NT2/D1 (cell line): ENCODE data around the gene LHFPL3.
"Not testable (repeated sequence)": the region's sequence is repeated elsewhere in the genome, so short reads cannot be mapped to it uniquely, and the experiment has no call there.

ENCODE experiments used
- DNase-seq: peaks from one replicate; pipeline ENCODE4 v3.0.0-alpha.2; 2011; ENCODE audit warnings: low read depth, low spot score
- H3K27me3 ChIP-seq: 2 replicates; pipeline ENCODE4 v1.6.0; 2011; ENCODE audit warnings: mild to moderate bottlenecking; ENCODE audit not compliant: insufficient read length, insufficient read depth
- H3K36me3 ChIP-seq: 2 replicates; pipeline ENCODE4 v1.6.1; 2011; ENCODE audit warnings: mild to moderate bottlenecking, low read length, mixed read lengths; ENCODE audit not compliant: insufficient read depth, insufficient read length
- H3K4me1 ChIP-seq: 2 replicates; pipeline ENCODE4 v1.5.1; 2011; ENCODE audit not compliant: insufficient read depth, insufficient read length
- H3K4me3 ChIP-seq: 2 replicates; pipeline ENCODE4 v1.5.1; 2011; ENCODE audit warnings: low read depth; ENCODE audit not compliant: insufficient read length
- H3K9ac ChIP-seq: 2 replicates; pipeline ENCODE4 v1.6.0; 2011; ENCODE audit warnings: low read depth; ENCODE audit not compliant: insufficient read length
- H3K9me3 ChIP-seq: 2 replicates; pipeline ENCODE4 v1.5.1; 2011; ENCODE audit warnings: mild to moderate bottlenecking, low read length; ENCODE audit not compliant: insufficient read depth
- SUZ12 ChIP-seq: IDR thresholded peaks from 2 replicates; pipeline ENCODE4 v1.6.1; 2011; ENCODE audit not compliant: insufficient read length, insufficient read depth; ENCODE audit errors: extremely low read depth
- YY1 ChIP-seq: IDR thresholded peaks from 2 replicates; pipeline ENCODE4 v1.6.1; 2011; ENCODE audit not compliant: insufficient read length, insufficient read depth
- ZNF274 ChIP-seq: IDR thresholded peaks from 2 replicates; pipeline ENCODE4 v1.6.1; 2011; ENCODE audit warnings: mild to moderate bottlenecking, low read depth, low read length

The LHFPL3 gene

GRCh38 chr7:104934665-104935064 lies 606.3 kb downstream of the LHFPL3 start:
- no peak for DNase-seq
- Histone ChIP-seq H3K4me3 (no peak overlapping the region), H3K4me1 (peaks cover 12% of the 10 kb centered on the region)

GRCh38 chr7:104935276-104935675 lies 606.9 kb downstream of the LHFPL3 start:
- no peak overlapping the region for H3K4me3 ChIP-seq
- H3K9ac ChIP-seq, result no peak overlapping the region
- H3K27me3 ChIP-seq, result no peaks in the 10 kb centered on the region
- H3K9me3 ChIP-seq, result peaks cover 6% of the 10 kb centered on the region; the same call in 1 of the 2 replicates
- no peak for TF ChIP-seq ZNF274
- no peak for TF ChIP-seq YY1
- TF ChIP-seq SUZ12, result no peak
- no peaks in the 10 kb centered on the region for H3K36me3 ChIP-seq
- peaks cover 12% of the 10 kb centered on the region for H3K4me1 ChIP-seq
- DNase-seq, result no peak

More at GRCh38 chr7:104934665-104935064, 606.3 kb downstream of the LHFPL3 start:
- Histone ChIP-seq H3K27me3 (no peaks in the 10 kb centered on the region), H3K9ac (no peak overlapping the region), H3K9me3 (no peaks in the 10 kb centered on the region), H3K36me3 (no peaks in the 10 kb centered on the region)
- TF ChIP-seq YY1, result no peak
- TF ChIP-seq ZNF274, result no peak
- no peak for TF ChIP-seq SUZ12

- no peak overlapping the region for H3K4me3 ChIP-seq
- H3K9ac ChIP-seq, result no peak overlapping the region
- no peak for DNase-seq
- TF ChIP-seq ZNF274 (no peak), YY1 (no peak), SUZ12 (no peak)
- H3K9me3 ChIP-seq, result peaks cover 10% of the 10 kb centered on the region; the same call in 1 of the 2 replicates
- H3K4me1 ChIP-seq, result peaks cover 9% of the 10 kb centered on the region
- no peaks in the 10 kb centered on the region for H3K36me3 ChIP-seq
- H3K27me3 ChIP-seq, result no peaks in the 10 kb centered on the region
Observed at GRCh38 chr7:104936546-104936945, 608.1 kb downstream of the LHFPL3 start.

- not testable (repeated sequence) for H3K4me3 ChIP-seq, H3K9ac ChIP-seq, DNase-seq, H3K27me3 ChIP-seq, H3K4me1 ChIP-seq, H3K36me3 ChIP-seq
- H3K9me3 ChIP-seq, result peaks cover 17% of the 10 kb centered on the region; the same call in 1 of the 2 replicates
Observed at GRCh38 chr7:104937489-104937888, 609.1 kb downstream of the LHFPL3 start.

- Histone ChIP-seq H3K9me3 (peaks cover 17% of the 10 kb centered on the region; the same call in 1 of the 2 replicates), H3K36me3 (no peaks in the 10 kb centered on the region), H3K9ac (no peak overlapping the region), H3K4me3 (no peak overlapping the region), H3K27me3 (no peaks in the 10 kb centered on the region), H3K4me1 (no peaks in the 10 kb centered on the region)
- TF ChIP-seq SUZ12 (no peak), ZNF274 (no peak), YY1 (no peak)
- DNase-seq, result no peak
Observed at GRCh38 chr7:104938741-104939390, 610.5 kb downstream of the LHFPL3 start.

- H3K36me3 ChIP-seq, result no peaks in the 10 kb centered on the region
- no peaks in the 10 kb centered on the region for H3K4me1 ChIP-seq
- no peak for DNase-seq
- H3K9me3 ChIP-seq, result peaks cover 17% of the 10 kb centered on the region; the same call in 1 of the 2 replicates
- TF ChIP-seq SUZ12 (no peak), ZNF274 (no peak), YY1 (no peak)
- H3K9ac ChIP-seq, result no peak overlapping the region
- no peaks in the 10 kb centered on the region for H3K27me3 ChIP-seq
- H3K4me3 ChIP-seq, result no peak overlapping the region
Observed at GRCh38 chr7:104940023-104940710, 611.8 kb downstream of the LHFPL3 start.

DNA sequence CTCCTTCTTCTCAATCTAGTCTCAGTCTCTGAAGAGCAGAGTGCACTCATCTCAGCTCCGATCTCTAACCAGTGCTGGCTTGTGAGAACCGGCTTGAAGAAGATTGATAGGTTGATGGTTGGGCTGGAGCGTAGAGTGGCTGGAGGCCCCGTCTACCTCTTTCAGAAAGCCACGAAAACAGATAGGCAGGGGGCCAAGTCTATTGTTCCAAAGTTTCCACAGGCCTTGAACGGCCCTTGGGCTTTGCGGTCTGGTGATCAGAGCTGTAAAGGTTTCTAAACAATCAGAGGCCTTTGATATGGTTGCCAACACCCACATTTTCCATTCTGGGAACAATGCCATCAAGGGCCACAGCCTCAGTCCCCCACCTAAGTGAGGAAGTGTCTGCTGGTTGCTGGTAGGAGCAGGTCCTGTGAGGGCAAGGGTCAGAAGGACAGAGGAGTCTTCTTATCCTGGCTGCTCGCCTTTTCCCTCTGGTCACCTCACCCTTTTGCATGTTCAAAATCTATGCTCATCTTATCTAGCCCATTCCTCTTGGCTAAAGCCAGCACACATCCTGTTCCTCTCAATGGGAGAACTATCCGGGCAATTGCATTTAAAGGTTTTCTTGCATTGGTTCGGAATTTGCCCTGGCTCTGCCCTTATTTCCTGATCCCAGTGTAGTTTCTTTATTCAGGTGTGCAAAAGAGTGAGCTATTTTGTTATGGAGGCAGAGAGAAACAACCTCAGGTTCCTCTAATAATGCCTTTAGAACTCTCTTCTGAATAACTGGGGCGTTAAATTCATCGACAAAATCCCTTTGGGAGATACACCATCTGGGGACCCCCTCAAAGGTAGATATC lies 615.3 kb downstream of the LHFPL3 start:
- Histone ChIP-seq H3K27me3 (no peaks in the 10 kb centered on the region), H3K9me3 (peaks cover 17% of the 10 kb centered on the region; the same call in 1 of the 2 replicates), H3K4me1 (no peaks in the 10 kb centered on the region), H3K4me3 (no peak overlapping the region), H3K36me3 (no peaks in the 10 kb centered on the region), H3K9ac (no peak overlapping the region)
- TF ChIP-seq SUZ12, result no peak
- TF ChIP-seq YY1, result no peak
- no peak for TF ChIP-seq ZNF274
- DNase-seq, result no peak
